ENCODE data around the gene SLC6A3. TPM values are rescaled to one million over a fixed set of nuclear protein-coding genes. Genes with fewer than 3 reads are reported as not detected.

SLC6A3 gene
- total and polyA plus RNA-seq, 9 of the 15 experiments (the other 6 are each of a cell fraction or from before 2014, with no cell fraction given): not detected

DNA sequence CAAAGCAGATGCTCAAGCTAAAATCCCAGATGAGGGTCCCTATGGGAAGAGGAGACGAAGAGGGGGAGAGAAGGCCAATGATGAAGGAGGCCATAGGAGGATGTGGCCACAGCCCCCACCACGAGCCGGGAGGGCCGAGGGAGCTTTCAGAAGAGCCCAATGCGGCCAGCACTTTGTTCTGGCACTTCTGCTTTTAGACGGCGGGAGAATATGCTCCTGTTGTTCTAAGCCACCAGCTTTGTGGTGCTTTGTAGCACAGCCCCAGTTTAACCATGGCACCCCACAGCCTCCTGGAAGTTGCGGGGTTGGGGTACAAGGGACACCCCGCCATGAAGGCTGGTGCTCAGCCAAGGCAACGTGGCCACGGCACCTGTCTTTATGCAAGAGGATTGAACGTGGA, 45.1 kb upstream of the SLC6A3 start:
- H3K9me1 ChIP-seq (ENCODE audit: control insufficient read depth, insufficient read depth, low read length): no peaks in the 10 kb centered on the region
- intact Hi-C loops (cut with micrococcal nuclease): no loop called here
- POLR2A ChIA-PET: interaction anchor here (0.6 kb wide), 1 partner anchor 568 kb away, joined by 3 read pairs; no protein-coding TSS in a partner anchor
- ATAC-seq (no peak), FAIRE-seq (no peak), DNase-seq (ENCODE audit: extremely low read depth in 1 of 4, low spot score in 3 of 4) (no peak)
- CTCF ChIA-PET (ENCODE audit: low intra/inter-chr PET ratio): no interaction called here
- in situ Hi-C loops (cut with MboI): no loop called here
- peaks cover 17% of the 10 kb centered on the region; the same call in 2 of the 3 replicates for H3K36me3 ChIP-seq (ENCODE audit: control insufficient read depth, insufficient read depth, low read length)
- no peak overlapping the region for H3K4me3 ChIP-seq
- no peak overlapping the region for H3K9ac ChIP-seq (ENCODE audit: insufficient read depth in 1 of 2, low read depth in 2 of 2, low read length in 2 of 2)
- no peaks in the 10 kb centered on the region for H3K27me3 ChIP-seq (ENCODE audit: control insufficient read depth in 2 of 2, insufficient read depth in 2 of 2, low read length in 2 of 2)
- H3K4me1 ChIP-seq (replicated peaks in 1 of 2; ENCODE audit: control insufficient read depth in 2 of 2, insufficient read depth in 2 of 2, low read length in 2 of 2): peaks cover 0 to 10% of the 10 kb centered on the region in 2 experiments; a peak in 1 of 5 replicates
- WGBS (ENCODE audit: insufficient coverage, low coverage, missing lambda C conversion rate): 54% methylated on average over 12 of the region's 12 CpGs
- no peak overlapping the region for H2AFZ ChIP-seq (ENCODE audit: low read depth, low read length)
- no peaks in the 10 kb centered on the region for H3K9me3 ChIP-seq (replicated peaks; ENCODE audit: control insufficient read depth, insufficient read depth, low read depth, low read length)
- BruUV-seq (replicated peaks): no TSS peak
- no peak for TF ChIP-seq NCOR1 (IDR thresholded peaks at IDR 0.05)
- peak; percentile 65; the same call in 1 of the 2 replicates for TF ChIP-seq SPI1 (IDR thresholded peaks at IDR 0.05; ENCODE audit: borderline replicate concordance, low read depth, low read length)
- no peak overlapping the region for H3K4me2 ChIP-seq (ENCODE audit: insufficient read depth, low read length)
- H4K20me1 ChIP-seq (replicated peaks; ENCODE audit: control insufficient read depth, insufficient read depth, low read length): no peaks in the 10 kb centered on the region
- H3K79me2 ChIP-seq (ENCODE audit: control insufficient read depth, insufficient read depth, low read length): no peaks in the 10 kb centered on the region
- H3K27ac ChIP-seq (ENCODE audit: extremely low read depth, low read depth, low read length): no peak overlapping the region

DNA sequence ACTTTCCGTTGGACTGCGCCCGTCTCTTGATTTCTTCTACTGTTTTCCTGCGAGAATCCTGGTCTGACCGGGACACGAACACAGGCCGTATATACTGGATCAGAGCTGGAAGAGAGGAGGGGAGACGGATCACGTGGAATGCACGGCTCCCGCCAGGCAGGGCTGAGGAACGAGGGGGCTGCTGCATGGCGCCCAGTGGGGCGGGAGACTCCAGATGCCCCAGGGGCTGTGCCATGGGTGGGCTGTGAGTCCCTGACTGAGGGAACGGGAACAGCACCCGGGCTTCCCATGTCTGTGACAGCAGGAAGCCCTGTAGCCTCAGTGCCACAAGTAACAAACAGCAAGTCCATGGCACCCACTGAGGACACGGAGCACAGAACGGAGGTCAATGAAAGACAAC, 44.5 kb upstream of the SLC6A3 start:
- DNase-seq (ENCODE audit: extremely low read depth in 1 of 4, low spot score in 3 of 4) (no peak), ATAC-seq (no peak), FAIRE-seq (no peak)
- WGBS (ENCODE audit: insufficient coverage, low coverage, missing lambda C conversion rate): 70% methylated on average over 14 of the region's 18 CpGs
- BruUV-seq (replicated peaks): no TSS peak
- Histone ChIP-seq H3K4me1 (replicated peaks in 1 of 2; ENCODE audit: control insufficient read depth in 2 of 2, insufficient read depth in 2 of 2, low read length in 2 of 2) (peaks cover 0 to 12% of the 10 kb centered on the region in 2 experiments; a peak in 1 of 5 replicates), H3K4me2 (ENCODE audit: insufficient read depth, low read length) (no peak overlapping the region), H3K36me3 (ENCODE audit: control insufficient read depth, insufficient read depth, low read length) (peaks cover 17% of the 10 kb centered on the region; the same call in 2 of the 3 replicates), H3K9me1 (ENCODE audit: control insufficient read depth, insufficient read depth, low read length) (no peaks in the 10 kb centered on the region), H3K27me3 (ENCODE audit: control insufficient read depth in 2 of 2, insufficient read depth in 2 of 2, low read length in 2 of 2) (no peaks in the 10 kb centered on the region), H2AFZ (ENCODE audit: low read depth, low read length) (no peak overlapping the region), H3K27ac (ENCODE audit: extremely low read depth, low read depth, low read length) (no peak overlapping the region), H4K20me1 (replicated peaks; ENCODE audit: control insufficient read depth, insufficient read depth, low read length) (peaks cover 3% of the 10 kb centered on the region; the same call in 1 of the 2 replicates), H3K9me3 (replicated peaks; ENCODE audit: control insufficient read depth, insufficient read depth, low read depth, low read length) (no peaks in the 10 kb centered on the region), H3K9ac (ENCODE audit: insufficient read depth in 1 of 2, low read depth in 2 of 2, low read length in 2 of 2) (peak overlapping the region in 1 of 2 experiments; percentile 69; a peak in 1 of 4 replicates), H3K4me3 (no peak overlapping the region), H3K79me2 (ENCODE audit: control insufficient read depth, insufficient read depth, low read length) (no peaks in the 10 kb centered on the region)
- POLR2A ChIA-PET: interaction anchor here (0.6 kb wide), 1 partner anchor 569 kb away, joined by 3 read pairs; no protein-coding TSS in a partner anchor
- CTCF ChIA-PET (ENCODE audit: low intra/inter-chr PET ratio): no interaction called here
- intact Hi-C loops (cut with micrococcal nuclease) (no loop called here), in situ Hi-C loops (cut with MboI) (loop anchor here (5.0 kb wide), 1 partner anchor 153 kb away; no protein-coding TSS in a partner anchor)
- TF ChIP-seq POLR2H (tag; IDR thresholded peaks at IDR 0.05; ENCODE audit: low read depth) (no peak), RUNX1 (IDR thresholded peaks at IDR 0.05; ENCODE audit: low read depth) (no peak), CBX2 (IDR thresholded peaks at IDR 0.05; ENCODE audit: insufficient read depth, low read length, poor library complexity, severe bottlenecking) (no peak), ZNF217 (CRISPR knock-in tag; IDR thresholded peaks at IDR 0.05) (no peak), RFX5 (IDR thresholded peaks at IDR 0.05; ENCODE audit: low read depth, low read length) (no peak)
- TF ChIP-seq, protein P1, sequence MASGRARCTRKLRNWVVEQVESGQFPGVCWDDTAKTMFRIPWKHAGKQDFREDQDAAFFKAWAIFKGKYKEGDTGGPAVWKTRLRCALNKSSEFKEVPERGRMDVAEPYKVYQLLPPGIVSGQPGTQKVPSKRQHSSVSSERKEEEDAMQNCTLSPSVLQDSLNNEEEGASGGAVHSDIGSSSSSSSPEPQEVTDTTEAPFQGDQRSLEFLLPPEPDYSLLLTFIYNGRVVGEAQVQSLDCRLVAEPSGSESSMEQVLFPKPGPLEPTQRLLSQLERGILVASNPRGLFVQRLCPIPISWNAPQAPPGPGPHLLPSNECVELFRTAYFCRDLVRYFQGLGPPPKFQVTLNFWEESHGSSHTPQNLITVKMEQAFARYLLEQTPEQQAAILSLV (tag; IDR thresholded peaks at IDR 0.05): no peak
